Hematopoietic multipotent progenitor cell treated with erythropoietin and hydrocortisone succinate and interleukin-3 and kit ligand, for 6 days (in vitro differentiated cells): ENCODE data around the gene KREMEN1.
"Not testable (repeated sequence)": the region's sequence is repeated elsewhere in the genome, so short reads cannot be mapped to it uniquely, and the experiment has no call there.

Experiments used
- DNase-seq: peaks from one replicate; pipeline ENCODE4 v3.0.0-alpha.2; 2015

Gene KREMEN1

GRCh38 chr22:29072979-29073617 lies at the start of gene KREMEN1:
Gene KREMEN1, plus strand, starts transcription at chr22:29073035. Its CDS starts 96 bp downstream, at chr22:29073131.
- no peak for DNase-seq

GRCh38 chr22:29023172-29023796 lies 49.6 kb upstream of the KREMEN1 start:
- DNase-seq = no peak

GRCh38 chr22:29026579-29026978 lies 46.3 kb upstream of the KREMEN1 start:
- no peak for DNase-seq

- no peak for DNase-seq
These were observed 44.4 kb upstream of the KREMEN1 start for GRCh38 chr22:29028468-29028867.

GRCh38 chr22:29029202-29030000 lies 43.4 kb upstream of the KREMEN1 start:
- no peak for DNase-seq

- DNase-seq = peak; percentile 39
These were observed 42.7 kb upstream of the KREMEN1 start for GRCh38 chr22:29030016-29030617.

- DNase-seq = peak; percentile 84
These were observed 42.1 kb upstream of the KREMEN1 start for GRCh38 chr22:29030618-29031226.

GRCh38 chr22:29031227-29032011 lies 41.4 kb upstream of the KREMEN1 start:
- DNase-seq = peak; percentile 57

GRCh38 chr22:29032014-29032475 lies 40.8 kb upstream of the KREMEN1 start:
- no peak for DNase-seq

GRCh38 chr22:29032584-29032983 lies 40.3 kb upstream of the KREMEN1 start:
- no peak for DNase-seq

GRCh38 chr22:29037340-29037932 lies 35.4 kb upstream of the KREMEN1 start:
- DNase-seq = no peak

- no peak for DNase-seq
These were observed 33.7 kb upstream of the KREMEN1 start for GRCh38 chr22:29039148-29039547.

GRCh38 chr22:29039684-29040083 lies 33.2 kb upstream of the KREMEN1 start:
- not testable (repeated sequence) for DNase-seq

- peak; percentile 93 for DNase-seq
These were observed 32.2 kb upstream of the KREMEN1 start for GRCh38 chr22:29040385-29041275.

GRCh38 chr22:29041408-29041807 lies 31.4 kb upstream of the KREMEN1 start:
- DNase-seq = no peak

- no peak for DNase-seq
These were observed 28.8 kb upstream of the KREMEN1 start for GRCh38 chr22:29043906-29044575.

- no peak for DNase-seq
These were observed 28.1 kb upstream of the KREMEN1 start for GRCh38 chr22:29044657-29045176.

- DNase-seq = no peak
These were observed 23.8 kb upstream of the KREMEN1 start for GRCh38 chr22:29048822-29049654.
